Epithelial cell of proximal tubule (primary cell): ENCODE measurements around the gene PLCL2. TPM values are rescaled to one million over a fixed set of nuclear protein-coding genes. Genes with fewer than 3 reads are reported as not detected.

ENCODE experiments used
- DNase-seq: peaks from one replicate; pipeline ENCODE4 v3.0.0-alpha.2; 2011; ENCODE audit warnings: low read depth
- H3K4me3 ChIP-seq: 2 replicates; pipeline ENCODE4 v1.5.1; 2011; ENCODE audit warnings: low read depth, mild to moderate bottlenecking, low read length
- total RNA-seq: library from RNA; depleted of rRNA; stranded (reverse); fragments of >200 nt; gene quantifications from 2 replicates; pipeline ENCODE4 v1.2.3, GENCODE V29; 2015
- TF ChIP-seq, protein P1 (sequence below): conservative IDR thresholded peaks from 2 replicates; pipeline ENCODE4 v1.5.1; 2012; ENCODE audit warnings: low read depth, mild to moderate bottlenecking, low read length

PLCL2 gene
- total RNA-seq, 1 donor from 2014 or later, result 3.5 TPM

GRCh38 chr3:17006132-17006852 lies 121.5 kb downstream of the PLCL2 start:
- TF ChIP-seq, protein P1, sequence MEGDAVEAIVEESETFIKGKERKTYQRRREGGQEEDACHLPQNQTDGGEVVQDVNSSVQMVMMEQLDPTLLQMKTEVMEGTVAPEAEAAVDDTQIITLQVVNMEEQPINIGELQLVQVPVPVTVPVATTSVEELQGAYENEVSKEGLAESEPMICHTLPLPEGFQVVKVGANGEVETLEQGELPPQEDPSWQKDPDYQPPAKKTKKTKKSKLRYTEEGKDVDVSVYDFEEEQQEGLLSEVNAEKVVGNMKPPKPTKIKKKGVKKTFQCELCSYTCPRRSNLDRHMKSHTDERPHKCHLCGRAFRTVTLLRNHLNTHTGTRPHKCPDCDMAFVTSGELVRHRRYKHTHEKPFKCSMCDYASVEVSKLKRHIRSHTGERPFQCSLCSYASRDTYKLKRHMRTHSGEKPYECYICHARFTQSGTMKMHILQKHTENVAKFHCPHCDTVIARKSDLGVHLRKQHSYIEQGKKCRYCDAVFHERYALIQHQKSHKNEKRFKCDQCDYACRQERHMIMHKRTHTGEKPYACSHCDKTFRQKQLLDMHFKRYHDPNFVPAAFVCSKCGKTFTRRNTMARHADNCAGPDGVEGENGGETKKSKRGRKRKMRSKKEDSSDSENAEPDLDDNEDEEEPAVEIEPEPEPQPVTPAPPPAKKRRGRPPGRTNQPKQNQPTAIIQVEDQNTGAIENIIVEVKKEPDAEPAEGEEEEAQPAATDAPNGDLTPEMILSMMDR, result no peak
- H3K4me3 ChIP-seq, result no peak overlapping the region
- DNase-seq, result no peak

- H3K4me3 ChIP-seq, result no peak overlapping the region
- no peak for DNase-seq
- TF ChIP-seq, protein P1, result no peak
These were observed 122.5 kb downstream of the PLCL2 start for GRCh38 chr3:17007284-17007683.

DNA sequence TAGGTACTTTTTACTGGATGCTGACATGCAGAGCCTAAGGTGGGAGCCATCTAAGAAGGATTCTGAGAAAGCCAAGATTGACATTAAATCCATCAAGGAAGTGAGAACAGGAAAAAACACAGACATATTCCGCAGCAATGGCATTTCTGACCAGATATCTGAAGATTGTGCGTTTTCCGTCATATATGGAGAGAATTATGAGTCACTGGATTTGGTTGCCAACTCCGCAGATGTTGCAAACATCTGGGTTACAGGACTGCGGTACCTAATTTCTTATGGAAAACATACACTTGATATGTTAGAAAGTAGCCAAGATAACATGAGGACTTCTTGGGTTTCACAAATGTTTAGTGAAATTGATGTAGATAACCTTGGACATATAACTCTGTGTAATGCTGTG lies 125.1 kb downstream of the PLCL2 start:
- TF ChIP-seq, protein P1, result no peak
- DNase-seq, result no peak
- H3K4me3 ChIP-seq, result no peak overlapping the region

DNA sequence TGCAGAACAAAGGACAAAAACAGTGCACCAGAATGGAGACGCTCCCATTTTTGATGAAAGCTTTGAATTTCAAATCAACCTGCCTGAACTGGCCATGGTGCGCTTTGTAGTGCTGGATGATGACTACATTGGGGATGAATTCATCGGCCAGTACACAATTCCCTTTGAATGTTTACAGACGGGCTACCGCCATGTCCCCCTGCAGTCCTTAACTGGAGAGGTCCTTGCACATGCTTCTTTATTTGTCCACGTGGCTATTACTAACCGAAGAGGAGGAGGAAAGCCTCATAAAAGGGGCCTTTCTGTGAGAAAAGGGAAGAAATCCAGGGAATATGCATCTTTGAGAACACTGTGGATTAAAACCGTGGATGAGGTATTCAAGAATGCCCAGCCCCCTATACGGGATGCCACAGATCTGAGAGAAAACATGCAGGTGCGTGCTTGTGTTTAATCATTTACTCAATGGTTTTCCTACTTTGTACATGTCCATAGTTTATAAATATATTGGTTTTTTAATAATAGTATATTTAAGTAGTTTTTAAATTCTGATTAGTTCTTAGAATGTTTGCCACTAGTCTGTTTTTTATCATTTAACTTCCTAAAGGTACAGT lies 127.1 kb downstream of the PLCL2 start:
- H3K4me3 ChIP-seq, result no peak overlapping the region
- TF ChIP-seq, protein P1, result no peak
- DNase-seq, result no peak

DNA sequence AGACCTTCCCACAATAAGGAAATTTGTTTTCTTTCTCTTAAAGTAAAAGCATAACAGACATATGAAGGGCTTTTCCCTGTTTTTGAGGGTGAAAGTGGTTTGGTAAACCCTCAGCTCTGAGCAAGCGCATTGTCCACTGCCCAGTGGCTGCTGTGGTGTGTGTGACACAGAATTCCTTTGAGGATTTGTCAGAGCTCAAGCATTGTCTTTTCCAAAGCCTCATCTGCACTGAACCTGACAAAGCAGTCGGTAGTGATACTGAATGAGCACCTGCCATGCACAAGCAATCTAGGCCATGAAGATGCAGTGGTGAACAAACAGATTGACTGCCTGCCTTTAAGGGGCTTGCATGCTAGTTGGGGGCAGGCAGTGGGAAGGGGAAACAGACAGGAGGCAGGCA lies 128.3 kb downstream of the PLCL2 start:
- H3K4me3 ChIP-seq, result no peak overlapping the region
- DNase-seq, result peak; percentile 48
- TF ChIP-seq, protein P1, result no peak

- DNase-seq, result no peak
- no peak overlapping the region for H3K4me3 ChIP-seq
- TF ChIP-seq, protein P1, result no peak
These were observed 128.8 kb downstream of the PLCL2 start for GRCh38 chr3:17013571-17013970.

DNA sequence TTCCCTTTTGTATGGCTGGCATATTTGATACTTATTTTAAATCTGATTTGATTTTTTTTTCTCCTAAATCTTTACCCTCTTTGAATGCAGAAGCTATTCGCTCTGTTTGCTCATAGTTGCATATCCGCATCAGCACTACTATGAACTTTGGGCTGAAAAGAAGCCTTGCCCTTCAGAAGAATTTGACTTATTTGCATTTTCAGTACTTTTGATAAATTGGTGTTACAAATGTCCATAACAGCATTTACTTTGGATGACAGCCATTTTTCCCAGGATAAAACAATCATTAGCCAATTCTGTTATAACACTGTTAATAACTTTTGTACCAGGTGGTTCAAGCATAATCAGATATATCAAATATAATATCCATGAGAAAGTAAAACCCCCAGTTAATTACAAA lies 129.5 kb downstream of the PLCL2 start:
- no peak for DNase-seq
- H3K4me3 ChIP-seq, result no peak overlapping the region
- TF ChIP-seq, protein P1, result no peak
